Activated naive CD4-positive, alpha-beta T cell (primary cell): ENCODE measurements around the gene RAMP3.
"Not testable (repeated sequence)": the region's sequence is repeated elsewhere in the genome, so short reads cannot be mapped to it uniquely, and the experiment has no call there.

Experiments
- DNase-seq, 4 experiments: peaks; one replicate each; lab custom pipeline; 2025; lab: John Stamatoyannopoulos, UW

RAMP3 gene

GRCh38 chr7:45157286-45157652 is 322 bp upstream of the RAMP3 start:
- DNase-seq: no peak

- no peak for DNase-seq
These were observed 880 bp downstream of the RAMP3 start for GRCh38 chr7:45158471-45158870.

GRCh38 chr7:45159296-45159695 is 1.7 kb downstream of the RAMP3 start:
- DNase-seq: no peak

GRCh38 chr7:45160417-45160881 is 2.9 kb downstream of the RAMP3 start:
- DNase-seq: no peak

- DNase-seq: no peak
These were observed 3.5 kb downstream of the RAMP3 start for GRCh38 chr7:45161138-45161537.

GRCh38 chr7:45161842-45162241 is 4.3 kb downstream of the RAMP3 start:
- DNase-seq: no peak

GRCh38 chr7:45162311-45162845 is 4.8 kb downstream of the RAMP3 start:
- DNase-seq: no peak

GRCh38 chr7:45162943-45163691 is 5.5 kb downstream of the RAMP3 start:
- DNase-seq: no peak

GRCh38 chr7:45163692-45164052 is 6.1 kb downstream of the RAMP3 start:
- DNase-seq: no peak

- DNase-seq: not testable (repeated sequence)
These were observed 6.7 kb downstream of the RAMP3 start for GRCh38 chr7:45164271-45164670.

GRCh38 chr7:45165857-45166256 is 8.3 kb downstream of the RAMP3 start:
- no peak for DNase-seq

- no peak for DNase-seq
These were observed 14.4 kb downstream of the RAMP3 start for GRCh38 chr7:45171946-45172345.

- no peak for DNase-seq
These were observed 16.2 kb downstream of the RAMP3 start for GRCh38 chr7:45173596-45174327.

GRCh38 chr7:45174328-45174610 is 16.7 kb downstream of the RAMP3 start:
- no peak for DNase-seq

GRCh38 chr7:45174966-45175765 is 17.6 kb downstream of the RAMP3 start:
- DNase-seq: no peak

- no peak for DNase-seq
These were observed 18.5 kb downstream of the RAMP3 start for GRCh38 chr7:45176091-45176490.

- no peak for DNase-seq
These were observed 19.5 kb downstream of the RAMP3 start for GRCh38 chr7:45176886-45177731.

- DNase-seq: no peak
These were observed 20.2 kb downstream of the RAMP3 start for GRCh38 chr7:45177801-45178200.

GRCh38 chr7:45178241-45179225 is 20.9 kb downstream of the RAMP3 start:
- no peak for DNase-seq

GRCh38 chr7:45179666-45180065 is 22.1 kb downstream of the RAMP3 start:
- DNase-seq: no peak
